Osteocyte (in vitro differentiated cells): Measurements from ENCODE around the gene ITGAD. TPM values are rescaled to one million over a fixed set of nuclear protein-coding genes. Genes with fewer than 3 reads are reported as not detected.

Experiments used
- DNase-seq: peaks from one replicate; pipeline ENCODE4 v3.0.0; 2021; ENCODE audit warnings: mixed read lengths; ENCODE audit not compliant: unreplicated experiment; ENCODE audit errors: extremely low spot score
- H3K27ac Mint-ChIP-seq: one replicate; pipeline ENCODE4 v1.8.0; 2021; ENCODE audit warnings: mild to moderate bottlenecking, mixed read lengths; ENCODE audit not compliant: unreplicated experiment
- H3K27me3 Mint-ChIP-seq: one replicate; pipeline ENCODE4 v1.8.0; 2021; ENCODE audit warnings: mixed read lengths; ENCODE audit not compliant: unreplicated experiment
- H3K36me3 Mint-ChIP-seq: one replicate; pipeline ENCODE4 v1.8.0; 2021; ENCODE audit warnings: mixed read lengths; ENCODE audit not compliant: unreplicated experiment
- H3K4me1 Mint-ChIP-seq: one replicate; pipeline ENCODE4 v1.8.0; 2021; ENCODE audit warnings: mixed read lengths; ENCODE audit not compliant: unreplicated experiment
- H3K4me3 Mint-ChIP-seq: one replicate; pipeline ENCODE4 v1.8.0; 2021; ENCODE audit warnings: mild to moderate bottlenecking, moderate library complexity, mixed read lengths; ENCODE audit not compliant: unreplicated experiment
- H3K9me3 Mint-ChIP-seq: one replicate; pipeline ENCODE4 v1.8.0; 2021; ENCODE audit warnings: mixed read lengths; ENCODE audit not compliant: unreplicated experiment
- CTCF ChIP-seq: fragments of 200-600 bp; sonication (generic); IDR thresholded peaks from 2 replicates; pipeline ENCODE4 v1.5.0; 2021; ENCODE audit warnings: antibody characterized with exemption, mild to moderate bottlenecking, moderate library complexity
- total RNA-seq: library from RNA; stranded (reverse); gene quantifications from 2 replicates; pipeline ENCODE4 v1.2.1, GENCODE V29; 2021

The ITGAD gene
- total RNA-seq, 1 donor from 2014 or later = not detected

- H3K36me3 Mint-ChIP-seq = peaks cover 25% of the 10 kb centered on the region
- H3K27ac Mint-ChIP-seq = no peak overlapping the region
- no peak overlapping the region for H3K4me3 Mint-ChIP-seq
- H3K9me3 Mint-ChIP-seq = no peaks in the 10 kb centered on the region
- H3K4me1 Mint-ChIP-seq = peaks cover 18% of the 10 kb centered on the region
- no peak for TF ChIP-seq CTCF
- no peaks in the 10 kb centered on the region for H3K27me3 Mint-ChIP-seq
- no peak for DNase-seq
Observed at GRCh38 chr16:31464348-31464769, 71.2 kb downstream of the ITGAD start.

- Mint-ChIP-seq H3K4me1 (peaks cover 18% of the 10 kb centered on the region), H3K27me3 (no peaks in the 10 kb centered on the region), H3K36me3 (peaks cover 25% of the 10 kb centered on the region), H3K9me3 (no peaks in the 10 kb centered on the region), H3K4me3 (no peak overlapping the region), H3K27ac (no peak overlapping the region)
- TF ChIP-seq CTCF = no peak
- DNase-seq = no peak
Observed at GRCh38 chr16:31464781-31465260, 71.7 kb downstream of the ITGAD start.

- Mint-ChIP-seq H3K9me3 (no peaks in the 10 kb centered on the region), H3K36me3 (peaks cover 25% of the 10 kb centered on the region), H3K27ac (no peak overlapping the region), H3K4me3 (no peak overlapping the region), H3K27me3 (no peaks in the 10 kb centered on the region), H3K4me1 (peaks cover 14% of the 10 kb centered on the region)
- TF ChIP-seq CTCF = no peak
- DNase-seq = no peak
Observed at GRCh38 chr16:31465788-31466370, 72.7 kb downstream of the ITGAD start.

DNA sequence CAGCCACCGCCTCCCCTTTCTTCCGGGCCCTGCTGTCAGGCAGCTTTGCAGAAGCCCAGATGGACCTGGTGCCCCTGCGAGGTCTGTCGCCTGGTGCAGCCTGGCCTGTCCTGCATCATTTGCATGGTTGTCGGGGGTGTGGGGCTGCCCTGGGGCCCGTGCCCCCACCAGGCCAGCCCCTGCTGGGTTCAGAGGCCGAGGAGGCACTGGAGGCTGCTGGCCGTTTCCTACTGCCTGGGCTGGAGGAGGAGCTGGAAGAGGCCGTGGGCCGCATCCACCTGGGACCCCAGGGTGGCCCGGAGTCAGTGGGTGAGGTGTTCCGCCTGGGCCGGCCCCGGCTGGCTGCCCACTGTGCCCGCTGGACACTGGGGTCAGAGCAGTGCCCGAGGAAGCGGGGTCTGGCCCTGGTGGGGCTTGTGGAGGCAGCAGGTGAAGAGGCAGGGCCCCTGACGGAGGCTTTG lies 73.3 kb downstream of the ITGAD start:
- Mint-ChIP-seq H3K4me1 (peaks cover 16% of the 10 kb centered on the region), H3K36me3 (peaks cover 25% of the 10 kb centered on the region), H3K27ac (no peak overlapping the region), H3K9me3 (no peaks in the 10 kb centered on the region), H3K27me3 (no peaks in the 10 kb centered on the region), H3K4me3 (no peak overlapping the region)
- TF ChIP-seq CTCF = no peak
- no peak for DNase-seq

- no peak for DNase-seq
- Mint-ChIP-seq H3K36me3 (peaks cover 25% of the 10 kb centered on the region), H3K27ac (no peak overlapping the region), H3K27me3 (no peaks in the 10 kb centered on the region), H3K4me1 (peaks cover 20% of the 10 kb centered on the region), H3K9me3 (no peaks in the 10 kb centered on the region), H3K4me3 (no peak overlapping the region)
- no peak for TF ChIP-seq CTCF
Observed at GRCh38 chr16:31467151-31467773, 74.1 kb downstream of the ITGAD start.
